Lower leg skin (tissue), 3 donors: Measurements from ENCODE around the gene GIMAP4.

ENCODE experiments used
- CTCF ChIP-seq, 3 donors: fragments of 450-650 bp; IDR thresholded peaks; one replicate each; pipeline ENCODE4 v1.5.1; 2016; ENCODE audit warnings: antibody characterized with exemption in 3 of 3, mild to moderate bottlenecking in 3 of 3, moderate library complexity in 2 of 3
- POLR2A ChIP-seq, 2 donors: fragments of 450-650 bp; IDR thresholded peaks; one replicate each; pipeline ENCODE4 v1.6.1; 2016 to 2017; ENCODE audit warnings: antibody characterized with exemption in 2 of 2, mild to moderate bottlenecking in 1 of 2, moderate library complexity in 1 of 2

GRCh38 chr7:150568714-150569113, 1.5 kb downstream of the GIMAP4 start:
- TF ChIP-seq CTCF (IDR thresholded peaks at IDR 0.05) (no peak), POLR2A (IDR thresholded peaks at IDR 0.05) (no peak)
